GM06990 (cell line): Measurements from ENCODE around the gene CRAMP1.
"Not testable (repeated sequence)": the region's sequence is repeated elsewhere in the genome, so short reads cannot be mapped to it uniquely, and the experiment has no call there.

Source experiments
- DNase-seq: peaks from one replicate; pipeline ENCODE4 v3.0.0-alpha.2; 2011; ENCODE audit not compliant: insufficient read length; ENCODE audit errors: extremely low read depth
- H3K27me3 ChIP-seq: replicated peaks from 2 replicates; pipeline ENCODE4 v1.6.0; 2011; ENCODE audit warnings: low read length; ENCODE audit not compliant: control insufficient read depth, insufficient read depth
- H3K36me3 ChIP-seq: 2 replicates; pipeline ENCODE4 v1.5.1; 2011; ENCODE audit warnings: low read length; ENCODE audit not compliant: control insufficient read depth, insufficient read depth
- H3K4me3 ChIP-seq: replicated peaks from 2 replicates; pipeline ENCODE4 v1.5.1; 2011; ENCODE audit warnings: low read depth, mild to moderate bottlenecking, control low read depth, low read length
- CTCF ChIP-seq: IDR thresholded peaks from 2 replicates; pipeline ENCODE4 v1.5.1; 2011; ENCODE audit warnings: low read length, control low read depth, mild to moderate bottlenecking, inconsistent platforms; ENCODE audit not compliant: insufficient read depth, poor library complexity, severe bottlenecking

The CRAMP1 gene

GRCh38 chr16:1691956-1692355 is 79.8 kb downstream of the CRAMP1 start:
- H3K36me3 ChIP-seq: peaks cover 13% of the 10 kb centered on the region
- DNase-seq: no peak

GRCh38 chr16:1696863-1697262 is 84.7 kb downstream of the CRAMP1 start:
- no peak for DNase-seq
- TF ChIP-seq CTCF: no peak
- no peak overlapping the region for H3K4me3 ChIP-seq

More at GRCh38 chr16:1691956-1692355, 79.8 kb downstream of the CRAMP1 start:
- no peak overlapping the region for H3K4me3 ChIP-seq
- no peak for TF ChIP-seq CTCF
- H3K27me3 ChIP-seq: no peaks in the 10 kb centered on the region

GRCh38 chr16:1698680-1699079 is 86.5 kb downstream of the CRAMP1 start:
- Histone ChIP-seq H3K4me3 (no peak overlapping the region), H3K27me3 (no peaks in the 10 kb centered on the region), H3K36me3 (peaks cover 25% of the 10 kb centered on the region)
- no peak for DNase-seq
- TF ChIP-seq CTCF: no peak

More at GRCh38 chr16:1696863-1697262, 84.7 kb downstream of the CRAMP1 start:
- Histone ChIP-seq H3K36me3 (peaks cover 26% of the 10 kb centered on the region), H3K27me3 (no peaks in the 10 kb centered on the region)

- no peak for DNase-seq
- TF ChIP-seq CTCF: no peak
- no peak overlapping the region for H3K4me3 ChIP-seq
- H3K36me3 ChIP-seq: peaks cover 25% of the 10 kb centered on the region
- no peaks in the 10 kb centered on the region for H3K27me3 ChIP-seq
These were observed 88.1 kb downstream of the CRAMP1 start for GRCh38 chr16:1700246-1700645.

GRCh38 chr16:1701216-1701878 is 89.2 kb downstream of the CRAMP1 start:
- no peak overlapping the region for H3K4me3 ChIP-seq
- peaks cover 25% of the 10 kb centered on the region for H3K36me3 ChIP-seq
- DNase-seq: no peak
- no peaks in the 10 kb centered on the region for H3K27me3 ChIP-seq
- TF ChIP-seq CTCF: no peak

- H3K27me3 ChIP-seq, DNase-seq: not testable (repeated sequence)
- H3K4me3 ChIP-seq: peak overlapping the region; percentile 74
- peaks cover 12% of the 10 kb centered on the region for H3K36me3 ChIP-seq
These were observed 93.1 kb downstream of the CRAMP1 start for GRCh38 chr16:1705324-1705687.
